PFSK-1 (cell line): ENCODE data around the gene CCNJL.

ENCODE experiments used
- FOXP2 ChIP-seq: optimal IDR thresholded peaks from 2 replicates; pipeline ENCODE3; 2011; ENCODE audit warnings: borderline replicate concordance, control low read depth, inconsistent platforms; ENCODE audit not compliant: insufficient read depth; ENCODE audit errors: extremely low read length, extremely low read depth
- POLR2AphosphoS5 ChIP-seq: IDR thresholded peaks from 2 replicates; pipeline ENCODE4 v1.6.1; 2012; ENCODE audit warnings: low read depth, mild to moderate bottlenecking, control low read depth, low read length, moderate library complexity
- REST ChIP-seq, 2 experiments: IDR thresholded peaks; 2 replicates each; pipeline versions ENCODE4 v1.6.1 to v1.8.0; 2011 to 2012; ENCODE audit warnings: low read depth in 2 of 2, low read length in 2 of 2, control low read depth in 1 of 2, inconsistent platforms in 1 of 2, mild to moderate bottlenecking in 1 of 2, moderate library complexity in 1 of 2; ENCODE audit not compliant: insufficient read depth in 1 of 2
- SIN3A ChIP-seq: IDR thresholded peaks from 2 replicates; pipeline ENCODE4 v1.6.1; 2012; ENCODE audit warnings: mild to moderate bottlenecking, low read length, moderate library complexity, borderline replicate concordance; ENCODE audit not compliant: insufficient read depth
- TAF1 ChIP-seq: IDR thresholded peaks from 2 replicates; pipeline ENCODE4 v1.6.1; 2012; ENCODE audit warnings: low read length, control low read depth, borderline replicate concordance; ENCODE audit not compliant: insufficient read depth

The CCNJL gene

GRCh38 chr5:160209917-160210316, 102.4 kb downstream of the CCNJL start:
- TF ChIP-seq FOXP2 (no peak), SIN3A (no peak), REST (IDR thresholded peaks at IDR 0.05; ENCODE audit: insufficient read depth in 1 of 2, low read depth in 2 of 2, low read length in 2 of 2) (no peak), TAF1 (no peak), POLR2AphosphoS5 (no peak)

DNA sequence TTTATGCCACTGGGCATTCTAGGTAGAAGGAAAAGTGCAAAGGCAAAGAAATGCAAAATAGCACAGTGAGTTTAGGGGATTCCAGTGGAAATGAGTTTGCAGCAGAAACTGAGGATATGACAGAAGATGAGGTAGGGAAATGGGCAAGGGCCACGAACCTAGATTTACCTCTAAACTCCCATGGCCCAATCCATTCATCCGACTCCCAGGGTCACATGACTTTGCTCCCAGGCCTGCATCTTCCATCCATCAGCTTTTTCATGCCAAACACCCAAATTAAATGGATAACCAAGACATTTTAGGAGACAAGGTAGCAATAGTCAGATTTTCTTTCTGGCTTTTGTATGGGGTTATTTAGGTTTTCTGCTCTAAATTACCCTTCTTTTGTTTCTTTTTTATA, 105.3 kb downstream of the CCNJL start:
- no peak for TF ChIP-seq REST (IDR thresholded peaks at IDR 0.05; ENCODE audit: insufficient read depth in 1 of 2, low read depth in 2 of 2, low read length in 2 of 2)
- no peak for TF ChIP-seq FOXP2
- no peak for TF ChIP-seq SIN3A
- TF ChIP-seq POLR2AphosphoS5, result no peak
- no peak for TF ChIP-seq TAF1
